Endothelial cell of umbilical vein (primary cell): Measurements from ENCODE around the gene FBXL17. TPM values are rescaled to one million over a fixed set of nuclear protein-coding genes. Genes with fewer than 3 reads are reported as not detected.
"Not testable (repeated sequence)": the region's sequence is repeated elsewhere in the genome, so short reads cannot be mapped to it uniquely, and the experiment has no call there.

Source experiments
- BruUV-seq: library from RNA; stranded (reverse); fragments of 400-500 nt; replicated peaks from 2 replicates; lab custom pipeline; 2021; lab: Mats Ljungman, UMichigan
- CTCF ChIA-PET: fragments of 300-600, 350-600 bp; sonication (Branson Sonifier 250); formaldehyde crosslinking; loops from one replicate; lab custom pipeline; 2021; ENCODE audit warnings: antibody characterized with exemption, inconsistent platforms; lab: Charles Lee
- POLR2A ChIA-PET: fragments of 300-600, 350-600 bp; sonication (Branson Sonifier 250); formaldehyde crosslinking; loops from one replicate; lab custom pipeline; 2021; ENCODE audit warnings: antibody characterized with exemption, inconsistent platforms; lab: Charles Lee
- DNase-seq: peaks from one replicate; pipeline ENCODE4 v3.0.0-alpha.2; 2011; ENCODE audit warnings: low read depth, low spot score
- FAIRE-seq: peaks from 2 replicates; lab custom pipeline; 2011; peaks lifted over from hg19 to GRCh38; lab: Jason Lieb, UNC
- H2AFZ ChIP-seq: 2 replicates; pipeline ENCODE4 v1.6.0; 2012; ENCODE audit warnings: low read depth, low read length, control low read depth, inconsistent platforms
- H3K27ac ChIP-seq: 2 replicates; pipeline ENCODE4 v1.5.1; 2011; ENCODE audit warnings: low read depth, mild to moderate bottlenecking, control low read depth, low read length, moderate library complexity; ENCODE audit not compliant: insufficient read depth
- H3K27me3 ChIP-seq, 2 experiments: 2 replicates each; pipeline versions ENCODE4 v1.6.0 to v1.6.1; 2011; ENCODE audit warnings: low read length in 2 of 2, mixed read lengths in 1 of 2; ENCODE audit not compliant: control insufficient read depth in 2 of 2, insufficient read depth in 2 of 2
- H3K36me3 ChIP-seq, 2 experiments: 2 replicates in 1 of 2; 3 replicates in 1 of 2; pipeline ENCODE4 v1.5.1; 2011; ENCODE audit warnings: low read length in 2 of 2, mild to moderate bottlenecking in 1 of 2, moderate library complexity in 1 of 2; ENCODE audit not compliant: control insufficient read depth in 2 of 2, insufficient read depth in 2 of 2; ENCODE audit errors: extremely low read depth in 1 of 2
- H3K4me1 ChIP-seq: 3 replicates; pipeline ENCODE4 v1.5.1; 2011; ENCODE audit warnings: mild to moderate bottlenecking, low read length; ENCODE audit not compliant: control insufficient read depth, insufficient read depth; ENCODE audit errors: extremely low read depth
- H3K4me2 ChIP-seq: 2 replicates; pipeline ENCODE4 v1.6.1; 2011; ENCODE audit warnings: low read length, control low read depth, mixed read lengths; ENCODE audit not compliant: insufficient read depth
- H3K4me3 ChIP-seq, 3 experiments: fragments of 200-600 bp in 1 of 3; sonication (generic), shearing (Covaris generic) in 1 of 3; replicated peaks in 1 of 3; 2 replicates each; pipeline ENCODE4 v1.5.1; 2011 to 2016; ENCODE audit warnings: control low read depth in 3 of 3, low read length in 3 of 3, mild to moderate bottlenecking in 2 of 3, inconsistent platforms in 1 of 3, low read depth in 1 of 3, moderate library complexity in 1 of 3; ENCODE audit not compliant: insufficient read depth in 1 of 3
- H3K79me2 ChIP-seq: 2 replicates; pipeline ENCODE4 v1.6.0; 2012; ENCODE audit warnings: low read length, inconsistent platforms; ENCODE audit not compliant: control insufficient read depth, insufficient read depth
- H3K9ac ChIP-seq: replicated peaks from 2 replicates; pipeline ENCODE3; 2011; ENCODE audit warnings: low read length, control low read depth; ENCODE audit not compliant: insufficient read depth; ENCODE audit errors: extremely low read depth
- H3K9me1 ChIP-seq: replicated peaks from 3 replicates; pipeline ENCODE4 v1.6.0; 2011; ENCODE audit warnings: mild to moderate bottlenecking, low read length; ENCODE audit not compliant: control insufficient read depth, insufficient read depth; ENCODE audit errors: extremely low read depth
- H3K9me3 ChIP-seq: replicated peaks from 2 replicates; pipeline ENCODE4 v1.5.1; 2012; ENCODE audit warnings: low read length, inconsistent platforms; ENCODE audit not compliant: control insufficient read depth, insufficient read depth
- H4K20me1 ChIP-seq: replicated peaks from 2 replicates; pipeline ENCODE3; 2011; ENCODE audit warnings: mild to moderate bottlenecking, low read length; ENCODE audit not compliant: control insufficient read depth, insufficient read depth; ENCODE audit errors: extremely low read depth
- EZH2 ChIP-seq: IDR thresholded peaks from 2 replicates; pipeline ENCODE4 v1.6.1; 2012; ENCODE audit warnings: borderline replicate concordance, low read depth, mild to moderate bottlenecking, moderate library complexity, low read length, inconsistent platforms; ENCODE audit not compliant: severe bottlenecking
- JUN ChIP-seq: IDR thresholded peaks from 2 replicates; pipeline ENCODE4 v1.6.1; 2011; ENCODE audit warnings: borderline replicate concordance, low read depth; ENCODE audit not compliant: insufficient read length, insufficient read depth
- dilution Hi-C: fragments of 300-500 bp; cut with MboI; formaldehyde crosslinking; loops from one replicate; pipeline ENCODE4 v1.15.0; 2019; ENCODE audit warnings: low sequenced_read_pairs; ENCODE audit not compliant: extremely low pct_ligation_motif_present
- intact Hi-C: fragments of 100-400 bp; cut with micrococcal nuclease; formaldehyde crosslinking; loops from one replicate; pipeline ENCODE4 v1.10.0; 2022
- polyA plus RNA-seq, 4 experiments: library from polyadenylated mRNA; depleted of rRNA in 3 of 4; stranded (reverse) in 3 of 4; unstranded in 1 of 4; fragments of >200 nt; gene quantifications; 2 replicates each; pipeline versions ENCODE4 v1.2.1 to v1.2.3, GENCODE V29; 2011 to 2012; ENCODE audit warnings: missing spikeins in 1 of 4
- total RNA-seq: library from RNA; stranded (reverse); gene quantifications from 2 replicates; pipeline ENCODE4 v1.2.3, GENCODE V29; 2021

FBXL17 gene
- total and polyA plus RNA-seq, 2 donors (not counting 3 experiments of a cell fraction or from before 2014, with no cell fraction given) = 2.7 to 8.8 TPM

GRCh38 chr5:108409786-108410185, 27.9 kb upstream of the FBXL17 start:
- CTCF ChIA-PET = no interaction called here
- H3K79me2 ChIP-seq = no peaks in the 10 kb centered on the region
- no peak overlapping the region for H2AFZ ChIP-seq
- no peaks in the 10 kb centered on the region for H3K9me3 ChIP-seq
- no peak overlapping the region for H3K4me2 ChIP-seq
- no peaks in the 10 kb centered on the region for H3K36me3 ChIP-seq
- intact Hi-C loops (no loop called here), dilution Hi-C loops (no loop called here)
- DNase-seq (no peak), FAIRE-seq (no peak)
- no peak for TF ChIP-seq EZH2
- no peak for TF ChIP-seq JUN
- H3K4me1 ChIP-seq = no peaks in the 10 kb centered on the region
- no peaks in the 10 kb centered on the region for H3K27me3 ChIP-seq
- H3K9ac ChIP-seq = no peak overlapping the region
- no peaks in the 10 kb centered on the region for H3K9me1 ChIP-seq
- no peaks in the 10 kb centered on the region for H4K20me1 ChIP-seq
- no peak overlapping the region for H3K4me3 ChIP-seq
- POLR2A ChIA-PET = no interaction called here
- H3K27ac ChIP-seq = no peak overlapping the region
- BruUV-seq = no TSS peak

DNA sequence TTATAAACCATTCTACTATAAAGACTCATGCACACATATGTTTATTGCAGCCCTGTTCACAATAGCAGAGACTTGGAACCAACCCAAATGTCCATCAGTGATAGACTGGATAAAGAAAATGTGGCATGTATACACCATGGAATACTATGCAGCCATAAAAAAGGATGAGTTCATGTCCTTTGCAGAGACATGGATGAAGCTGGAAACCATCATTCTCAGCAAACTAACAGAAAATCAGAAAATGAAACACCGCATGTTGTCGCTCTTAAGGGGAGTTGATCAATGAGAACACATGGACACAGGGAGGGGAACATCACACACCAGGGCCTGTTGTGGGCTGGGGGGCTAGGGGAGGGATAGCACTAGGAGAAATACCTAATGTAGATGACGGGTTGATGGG, 23.3 kb upstream of the FBXL17 start:
- H4K20me1 ChIP-seq, H3K9me1 ChIP-seq, POLR2A ChIA-PET, dilution Hi-C loops, intact Hi-C loops, H2AFZ ChIP-seq, H3K9me3 ChIP-seq, BruUV-seq, H3K27ac ChIP-seq, H3K4me1 ChIP-seq, FAIRE-seq, H3K27me3 ChIP-seq, H3K4me2 ChIP-seq, CTCF ChIA-PET, DNase-seq, H3K9ac ChIP-seq, H3K36me3 ChIP-seq, H3K4me3 ChIP-seq, H3K79me2 ChIP-seq: not testable (repeated sequence)
